ENCODE data around the gene CHRND. TPM values are rescaled to one million over a fixed set of nuclear protein-coding genes. Genes with fewer than 3 reads are reported as not detected.
"Not testable (repeated sequence)": the region's sequence is repeated elsewhere in the genome, so short reads cannot be mapped to it uniquely, and the experiment has no call there.

The CHRND gene
- total RNA-seq, 1 donor from 2014 or later, result not detected

DNA sequence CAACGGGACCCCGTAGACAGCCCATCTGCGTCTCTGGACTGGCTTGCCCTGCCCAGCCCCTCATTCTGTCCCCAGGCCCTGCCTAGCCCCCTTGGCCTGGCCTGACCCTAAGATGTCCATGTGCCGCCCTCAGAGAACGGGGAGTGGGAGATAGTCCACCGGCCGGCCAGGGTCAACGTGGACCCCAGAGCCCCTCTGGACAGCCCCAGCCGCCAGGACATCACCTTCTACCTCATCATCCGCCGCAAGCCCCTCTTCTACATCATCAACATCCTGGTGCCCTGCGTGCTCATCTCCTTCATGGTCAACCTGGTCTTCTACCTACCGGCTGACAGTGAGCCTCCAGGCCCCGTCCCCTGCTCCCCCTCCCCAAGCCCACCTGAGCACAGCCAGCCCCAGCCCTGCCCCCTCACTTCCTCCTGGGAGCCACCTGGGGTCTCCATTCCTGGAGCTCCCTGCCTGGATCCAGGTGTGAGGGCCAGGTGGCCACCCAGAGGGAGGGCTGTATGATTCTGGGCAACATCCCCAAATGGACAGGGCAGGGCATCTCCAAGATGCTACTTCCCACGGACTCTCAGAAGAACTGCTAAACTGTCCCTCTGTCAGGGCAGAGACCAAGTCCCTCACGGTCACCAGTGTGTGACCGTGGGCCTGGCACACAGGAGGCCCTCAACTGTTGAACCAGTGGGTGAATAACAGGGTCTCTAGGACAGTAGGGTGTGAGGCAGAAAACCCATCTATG lies 4.0 kb downstream of the CHRND start:
- Histone ChIP-seq H3K27me3 (ENCODE audit: control insufficient read depth, insufficient read depth, low read length) (peaks cover 26% of the 10 kb centered on the region), H3K36me3 (ENCODE audit: control insufficient read depth, insufficient read depth, low read length) (no peaks in the 10 kb centered on the region), H3K4me3 (ENCODE audit: low read depth, low read length) (no peak overlapping the region)
- TF ChIP-seq, protein P1, sequence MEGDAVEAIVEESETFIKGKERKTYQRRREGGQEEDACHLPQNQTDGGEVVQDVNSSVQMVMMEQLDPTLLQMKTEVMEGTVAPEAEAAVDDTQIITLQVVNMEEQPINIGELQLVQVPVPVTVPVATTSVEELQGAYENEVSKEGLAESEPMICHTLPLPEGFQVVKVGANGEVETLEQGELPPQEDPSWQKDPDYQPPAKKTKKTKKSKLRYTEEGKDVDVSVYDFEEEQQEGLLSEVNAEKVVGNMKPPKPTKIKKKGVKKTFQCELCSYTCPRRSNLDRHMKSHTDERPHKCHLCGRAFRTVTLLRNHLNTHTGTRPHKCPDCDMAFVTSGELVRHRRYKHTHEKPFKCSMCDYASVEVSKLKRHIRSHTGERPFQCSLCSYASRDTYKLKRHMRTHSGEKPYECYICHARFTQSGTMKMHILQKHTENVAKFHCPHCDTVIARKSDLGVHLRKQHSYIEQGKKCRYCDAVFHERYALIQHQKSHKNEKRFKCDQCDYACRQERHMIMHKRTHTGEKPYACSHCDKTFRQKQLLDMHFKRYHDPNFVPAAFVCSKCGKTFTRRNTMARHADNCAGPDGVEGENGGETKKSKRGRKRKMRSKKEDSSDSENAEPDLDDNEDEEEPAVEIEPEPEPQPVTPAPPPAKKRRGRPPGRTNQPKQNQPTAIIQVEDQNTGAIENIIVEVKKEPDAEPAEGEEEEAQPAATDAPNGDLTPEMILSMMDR (IDR thresholded peaks at IDR 0.05; ENCODE audit: insufficient read depth, low read length, poor library complexity, severe bottlenecking), result no peak
- no peak for DNase-seq (ENCODE audit: low read depth)

DNA sequence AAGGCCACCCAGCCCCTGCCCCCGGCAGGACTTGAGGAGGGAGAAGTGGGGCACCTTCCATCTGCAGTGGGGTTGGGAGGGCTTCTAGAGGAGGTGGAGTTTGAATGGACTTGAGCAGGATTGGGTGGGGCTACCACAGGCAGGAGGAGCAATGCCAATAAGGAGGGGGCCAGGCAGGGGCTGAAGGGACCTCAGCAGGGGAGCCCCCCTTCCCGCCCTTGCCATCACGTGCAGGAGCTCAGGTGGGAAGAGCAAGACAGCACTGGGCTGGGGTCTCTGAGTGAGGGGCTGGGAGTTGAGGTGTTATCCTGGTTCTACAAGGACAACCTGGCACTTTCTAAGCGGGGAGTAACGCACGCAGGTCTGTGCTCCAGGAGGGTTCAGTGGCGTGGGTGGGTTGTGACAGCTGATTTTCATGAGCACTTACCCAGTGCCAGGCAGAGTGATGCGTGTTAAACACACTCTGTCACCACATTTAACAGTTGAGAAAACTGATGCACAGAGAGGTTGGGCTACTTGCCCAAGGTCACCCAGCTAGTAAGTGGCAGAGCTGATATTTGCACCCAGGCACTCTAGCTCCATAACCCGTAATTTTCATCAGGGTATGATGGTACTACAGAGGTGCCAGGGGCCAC lies 4.8 kb downstream of the CHRND start:
- TF ChIP-seq, protein P1 (IDR thresholded peaks at IDR 0.05; ENCODE audit: insufficient read depth, low read length, poor library complexity, severe bottlenecking), result no peak
- H3K36me3 ChIP-seq (ENCODE audit: control insufficient read depth, insufficient read depth, low read length), result no peaks in the 10 kb centered on the region
- peaks cover 20% of the 10 kb centered on the region for H3K27me3 ChIP-seq (ENCODE audit: control insufficient read depth, insufficient read depth, low read length)
- no peak overlapping the region for H3K4me3 ChIP-seq (ENCODE audit: low read depth, low read length)
- DNase-seq (ENCODE audit: low read depth), result no peak

DNA sequence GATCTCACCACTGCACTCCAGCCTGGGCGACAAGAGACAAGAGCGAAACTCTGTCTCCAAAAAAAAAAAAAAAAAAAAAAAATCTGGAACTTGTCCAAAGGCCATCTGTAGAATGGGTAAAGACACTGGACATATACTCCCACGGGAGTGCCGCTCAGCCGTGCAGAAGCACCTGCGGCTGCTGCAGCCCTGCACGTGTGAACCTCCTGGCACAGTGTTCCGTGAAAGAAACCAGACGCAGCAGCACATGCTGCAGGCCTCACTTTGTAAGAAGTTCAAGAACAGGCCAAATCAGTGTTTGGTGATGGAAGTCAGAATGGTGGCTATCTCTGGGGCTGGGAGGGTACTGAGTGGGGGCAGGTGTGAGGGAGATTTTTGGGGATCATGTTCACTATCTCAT lies 6.5 kb downstream of the CHRND start:
- DNase-seq (ENCODE audit: low read depth), result no peak
- Histone ChIP-seq H3K27me3 (ENCODE audit: control insufficient read depth, insufficient read depth, low read length) (peaks cover 15% of the 10 kb centered on the region), H3K36me3 (ENCODE audit: control insufficient read depth, insufficient read depth, low read length) (no peaks in the 10 kb centered on the region), H3K4me3 (ENCODE audit: low read depth, low read length) (no peak overlapping the region)
- TF ChIP-seq, protein P1 (IDR thresholded peaks at IDR 0.05; ENCODE audit: insufficient read depth, low read length, poor library complexity, severe bottlenecking), result no peak

DNA sequence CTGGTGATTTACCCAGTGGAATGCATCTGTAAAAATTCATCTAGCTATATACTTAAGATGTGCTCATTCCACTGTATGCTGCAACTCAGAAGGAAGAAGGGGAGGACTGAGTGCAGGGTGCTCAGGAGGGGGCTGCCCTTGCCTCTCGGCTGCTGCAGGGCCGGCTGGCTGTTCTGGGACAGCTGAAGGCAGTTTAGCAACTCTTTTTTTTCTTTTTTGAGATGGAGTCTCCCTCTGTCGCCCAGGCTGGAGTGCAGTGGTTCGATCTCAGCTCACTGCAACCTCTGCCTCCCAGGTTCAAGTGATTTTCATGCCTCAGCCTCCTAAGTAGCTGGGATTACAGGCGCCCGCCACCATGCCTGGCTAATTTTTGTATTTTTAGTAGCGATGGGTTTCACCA lies 6.9 kb downstream of the CHRND start:
- DNase-seq (ENCODE audit: low read depth); H3K4me3 ChIP-seq (ENCODE audit: low read depth, low read length); H3K36me3 ChIP-seq (ENCODE audit: control insufficient read depth, insufficient read depth, low read length): not testable (repeated sequence)
- H3K27me3 ChIP-seq (ENCODE audit: control insufficient read depth, insufficient read depth, low read length), result peaks cover 15% of the 10 kb centered on the region

DNA sequence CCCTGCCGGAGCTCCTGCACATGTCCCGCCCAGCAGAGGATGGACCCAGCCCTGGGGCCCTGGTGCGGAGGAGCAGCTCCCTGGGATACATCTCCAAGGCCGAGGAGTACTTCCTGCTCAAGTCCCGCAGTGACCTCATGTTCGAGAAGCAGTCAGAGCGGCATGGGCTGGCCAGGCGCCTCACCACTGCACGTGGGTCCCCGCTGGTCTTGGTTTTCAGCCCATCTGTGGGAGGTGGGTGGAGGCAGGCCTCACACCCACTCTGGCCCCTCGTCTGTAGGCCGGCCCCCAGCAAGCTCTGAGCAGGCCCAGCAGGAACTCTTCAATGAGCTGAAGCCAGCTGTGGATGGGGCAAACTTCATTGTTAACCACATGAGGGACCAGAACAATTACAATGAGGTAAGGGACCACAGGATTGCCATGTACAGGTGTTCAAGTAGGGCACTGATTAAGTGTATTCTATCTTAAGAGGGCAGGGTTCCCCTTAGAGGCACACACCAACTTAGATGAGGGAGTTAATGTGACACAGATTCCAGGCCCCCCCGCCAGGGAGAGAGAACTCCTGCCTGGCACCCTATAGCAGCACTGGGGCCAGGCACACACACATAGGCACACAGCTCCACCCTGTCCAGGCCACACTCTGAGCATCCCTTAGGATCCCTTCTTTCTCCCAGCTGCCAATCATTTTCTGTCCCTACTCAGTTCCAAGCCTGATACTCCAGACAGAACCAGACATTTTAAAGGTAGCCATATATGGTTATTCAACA lies 8.2 kb downstream of the CHRND start:
- H3K36me3 ChIP-seq (ENCODE audit: control insufficient read depth, insufficient read depth, low read length), result no peaks in the 10 kb centered on the region
- TF ChIP-seq, protein P1 (IDR thresholded peaks at IDR 0.05; ENCODE audit: insufficient read depth, low read length, poor library complexity, severe bottlenecking), result no peak
- no peak for DNase-seq (ENCODE audit: low read depth)

DNA sequence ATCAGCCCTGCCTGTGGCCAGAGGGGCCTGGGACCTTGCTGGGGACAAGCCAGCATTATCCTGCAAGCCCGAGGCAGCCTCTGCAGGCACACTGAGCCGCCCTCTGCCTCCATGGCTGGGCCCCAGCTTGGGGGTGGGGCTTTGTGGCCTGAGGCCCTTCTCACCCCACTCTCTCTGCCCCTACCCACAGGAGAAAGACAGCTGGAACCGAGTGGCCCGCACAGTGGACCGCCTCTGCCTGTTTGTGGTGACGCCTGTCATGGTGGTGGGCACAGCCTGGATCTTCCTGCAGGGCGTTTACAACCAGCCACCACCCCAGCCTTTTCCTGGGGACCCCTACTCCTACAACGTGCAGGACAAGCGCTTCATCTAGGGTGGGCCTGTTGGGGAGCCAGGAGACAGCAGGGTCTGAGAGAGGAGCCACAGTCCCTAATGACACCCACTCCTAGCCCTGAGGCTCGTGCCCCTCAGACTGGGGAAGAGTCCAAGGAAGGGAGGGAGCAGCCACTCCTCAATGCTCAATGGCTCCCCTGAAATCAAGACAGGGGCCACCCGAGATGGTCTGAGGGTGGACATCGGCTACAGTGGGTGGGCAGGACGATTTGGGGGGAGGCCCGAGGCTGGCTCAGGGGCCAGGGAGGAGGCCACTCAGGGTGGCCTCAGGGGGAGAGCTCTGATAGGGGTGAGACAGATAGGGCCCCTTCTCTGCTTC lies 9.1 kb downstream of the CHRND start:
- no peaks in the 10 kb centered on the region for H3K36me3 ChIP-seq (ENCODE audit: control insufficient read depth, insufficient read depth, low read length)
- no peak for DNase-seq (ENCODE audit: low read depth)
- no peak overlapping the region for H3K4me3 ChIP-seq (ENCODE audit: low read depth, low read length)
- TF ChIP-seq, protein P1 (IDR thresholded peaks at IDR 0.05; ENCODE audit: insufficient read depth, low read length, poor library complexity, severe bottlenecking), result no peak
- peaks cover 26% of the 10 kb centered on the region for H3K27me3 ChIP-seq (ENCODE audit: control insufficient read depth, insufficient read depth, low read length)

More for the DNA sequence above, 8.2 kb downstream of the CHRND start:
- Histone ChIP-seq H3K4me3 (ENCODE audit: low read depth, low read length) (no peak overlapping the region), H3K27me3 (ENCODE audit: control insufficient read depth, insufficient read depth, low read length) (peaks cover 16% of the 10 kb centered on the region)
